Vagina (tissue), 2 donors: ENCODE data around the gene CYP46A1. TPM values are rescaled to one million over a fixed set of nuclear protein-coding genes. Genes with fewer than 3 reads are reported as not detected.

ENCODE experiments used
- DNase-seq, 2 donors: peaks; one replicate each; pipeline ENCODE4 v3.0.0-alpha.2; 2017; ENCODE audit errors: extremely low spot score in 2 of 2
- H3K27ac ChIP-seq: fragments of 200-600 bp; sonication (generic); one replicate; pipeline ENCODE4 v1.5.1; 2019
- H3K27me3 ChIP-seq: fragments of 200-600 bp; sonication (generic); one replicate; pipeline ENCODE4 v1.5.1; 2019
- H3K36me3 ChIP-seq, 2 donors: fragments of 200-600 bp; sonication (generic); one replicate each; pipeline ENCODE4 v1.5.1; 2017 to 2019
- H3K4me1 ChIP-seq: fragments of 200-600 bp; sonication (generic); one replicate; pipeline ENCODE4 v1.5.1; 2019
- H3K4me3 ChIP-seq, 2 donors: fragments of 200-600 bp; sonication (generic); 1 replicate in 1 of 2; 2 replicates in 1 of 2; pipeline ENCODE4 v1.5.1; 2016 to 2019
- H3K9me3 ChIP-seq: fragments of 200-600 bp; sonication (generic); one replicate; pipeline ENCODE4 v1.5.1; 2019
- CTCF ChIP-seq, 3 experiments: fragments of 450-650 bp in 2 of 3; fragments of 200-600 bp in 1 of 3; sonication (generic) in 1 of 3; IDR thresholded peaks; one replicate each; pipeline ENCODE4 v1.5.1; 2017 to 2019; ENCODE audit warnings: antibody characterized with exemption in 3 of 3, mild to moderate bottlenecking in 2 of 3, moderate library complexity in 2 of 3
- POLR2A ChIP-seq, 2 donors: fragments of 450-650 bp; IDR thresholded peaks; one replicate each; pipeline ENCODE4 v1.6.1; 2017; ENCODE audit warnings: antibody characterized with exemption in 2 of 2, mild to moderate bottlenecking in 2 of 2, moderate library complexity in 2 of 2
- POLR2AphosphoS5 ChIP-seq, 2 donors: sonication (generic); formaldehyde crosslinking; IDR thresholded peaks; one replicate each; pipeline ENCODE4 v1.9.0; 2017; ENCODE audit warnings: antibody characterized with exemption in 2 of 2, mild to moderate bottlenecking in 2 of 2, low read depth in 1 of 2; ENCODE audit not compliant: insufficient read depth in 1 of 2
- intact Hi-C: fragments of 100-400 bp; cut with DNase I; formaldehyde crosslinking; loops from one replicate; pipeline ENCODE4 v1.15.1; 2023
- total RNA-seq: library from RNA; depleted of rRNA; stranded (reverse); fragments of >200 nt; gene quantifications from one replicate; pipeline ENCODE4 v1.2.3, GENCODE V29; 2016

CYP46A1 gene
- total RNA-seq, 1 donor from 2014 or later: 1.2 TPM

GRCh38 chr14:99716091-99716849 is 32.2 kb downstream of the CYP46A1 start:
- H3K4me3 ChIP-seq: no peak overlapping the region
- no peaks in the 10 kb centered on the region for H3K9me3 ChIP-seq
- H3K36me3 ChIP-seq: no peaks in the 10 kb centered on the region
- intact Hi-C loops: no loop called here
- peak in 1 of 2 donors; percentile 84 for DNase-seq
- H3K27ac ChIP-seq: no peak overlapping the region
- no peaks in the 10 kb centered on the region for H3K4me1 ChIP-seq
- TF ChIP-seq POLR2A (IDR thresholded peaks at IDR 0.05): no peak
- TF ChIP-seq POLR2AphosphoS5 (IDR thresholded peaks at IDR 0.05; ENCODE audit: insufficient read depth in 1 of 2, low read depth in 1 of 2): no peak
- TF ChIP-seq CTCF (IDR thresholded peaks at IDR 0.05): no peak
- no peaks in the 10 kb centered on the region for H3K27me3 ChIP-seq

- Histone ChIP-seq H3K4me1 (no peaks in the 10 kb centered on the region), H3K27ac (no peak overlapping the region), H3K4me3 (no peak overlapping the region), H3K27me3 (no peaks in the 10 kb centered on the region), H3K9me3 (no peaks in the 10 kb centered on the region), H3K36me3 (no peaks in the 10 kb centered on the region)
- TF ChIP-seq POLR2AphosphoS5 (IDR thresholded peaks at IDR 0.05; ENCODE audit: insufficient read depth in 1 of 2, low read depth in 1 of 2) (no peak), CTCF (IDR thresholded peaks at IDR 0.05) (no peak), POLR2A (IDR thresholded peaks at IDR 0.05) (no peak)
- peak in 1 of 2 donors; percentile 74 for DNase-seq
- intact Hi-C loops: no loop called here
These were observed 33.0 kb downstream of the CYP46A1 start for GRCh38 chr14:99716850-99717681.

GRCh38 chr14:99717682-99718013 is 33.5 kb downstream of the CYP46A1 start:
- TF ChIP-seq POLR2A (IDR thresholded peaks at IDR 0.05) (no peak), POLR2AphosphoS5 (IDR thresholded peaks at IDR 0.05; ENCODE audit: insufficient read depth in 1 of 2, low read depth in 1 of 2) (no peak), CTCF (IDR thresholded peaks at IDR 0.05) (no peak)
- no peaks in the 10 kb centered on the region for H3K27me3 ChIP-seq
- no peaks in the 10 kb centered on the region for H3K4me1 ChIP-seq
- DNase-seq: peak in 1 of 2 donors; percentile 95
- intact Hi-C loops: no loop called here
- no peak overlapping the region for H3K27ac ChIP-seq
- H3K9me3 ChIP-seq: no peaks in the 10 kb centered on the region
- H3K36me3 ChIP-seq: no peaks in the 10 kb centered on the region
- H3K4me3 ChIP-seq: no peak overlapping the region

- Histone ChIP-seq H3K4me3 (no peak overlapping the region), H3K27me3 (no peaks in the 10 kb centered on the region), H3K4me1 (no peaks in the 10 kb centered on the region), H3K9me3 (no peaks in the 10 kb centered on the region), H3K36me3 (no peaks in the 10 kb centered on the region), H3K27ac (no peak overlapping the region)
- TF ChIP-seq POLR2A (IDR thresholded peaks at IDR 0.05) (no peak), CTCF (IDR thresholded peaks at IDR 0.05) (no peak), POLR2AphosphoS5 (IDR thresholded peaks at IDR 0.05; ENCODE audit: insufficient read depth in 1 of 2, low read depth in 1 of 2) (no peak)
- peak in 1 of 2 donors; percentile 77 for DNase-seq
- intact Hi-C loops: no loop called here
These were observed 34.1 kb downstream of the CYP46A1 start for GRCh38 chr14:99718031-99718810.
